ENCODE measurements around the gene MPND.

Gene MPND

GRCh38 chr19:4310247-4311121 is 32.9 kb upstream of the MPND start:
- Histone ChIP-seq H3K4me2 (no peak overlapping the region), H3K4me1 (ENCODE audit: low read depth, poor library complexity, severe bottlenecking) (no peaks in the 10 kb centered on the region), H3K4me3 (IDR thresholded peaks at IDR 0.05; ENCODE audit: insufficient read depth, low read depth, low read length) (no peak overlapping the region), H3K9ac (no peak overlapping the region), H3K36me3 (ENCODE audit: insufficient read depth) (no peaks in the 10 kb centered on the region), H3K79me2 (ENCODE audit: insufficient read depth, low read depth) (no peaks in the 10 kb centered on the region), H3K27ac (no peak overlapping the region), H4K20me1 (ENCODE audit: insufficient read depth) (no peaks in the 10 kb centered on the region), H2AFZ (ENCODE audit: low read depth) (no peak overlapping the region), H3K27me3 (ENCODE audit: insufficient read depth, low read depth) (no peaks in the 10 kb centered on the region; the same call in 1 of the 2 replicates)
- no peak for TF ChIP-seq CTCF (conservative IDR thresholded peaks at IDR 0.05; ENCODE audit: low read depth, low read length)

GRCh38 chr19:4313847-4314490 is 29.4 kb upstream of the MPND start:
- H2AFZ ChIP-seq (ENCODE audit: low read depth), result no peak overlapping the region
- H3K27me3 ChIP-seq (ENCODE audit: insufficient read depth, low read depth), result no peaks in the 10 kb centered on the region; the same call in 1 of the 2 replicates
- no peaks in the 10 kb centered on the region for H3K36me3 ChIP-seq (ENCODE audit: insufficient read depth)
- no peak overlapping the region for H3K27ac ChIP-seq
- H3K4me1 ChIP-seq (ENCODE audit: low read depth, poor library complexity, severe bottlenecking), result no peaks in the 10 kb centered on the region
- H4K20me1 ChIP-seq (ENCODE audit: insufficient read depth), result no peaks in the 10 kb centered on the region
- H3K4me3 ChIP-seq (IDR thresholded peaks at IDR 0.05; ENCODE audit: insufficient read depth, low read depth, low read length), result no peak overlapping the region
- no peak overlapping the region for H3K4me2 ChIP-seq
- no peak overlapping the region for H3K9ac ChIP-seq
- H3K79me2 ChIP-seq (ENCODE audit: insufficient read depth, low read depth), result no peaks in the 10 kb centered on the region
- TF ChIP-seq CTCF (conservative IDR thresholded peaks at IDR 0.05; ENCODE audit: low read depth, low read length), result no peak

- no peak overlapping the region for H3K9ac ChIP-seq
- H3K79me2 ChIP-seq (ENCODE audit: insufficient read depth, low read depth), result no peaks in the 10 kb centered on the region
- H3K4me2 ChIP-seq, result no peak overlapping the region
- no peak overlapping the region for H3K4me3 ChIP-seq (IDR thresholded peaks at IDR 0.05; ENCODE audit: insufficient read depth, low read depth, low read length)
- H4K20me1 ChIP-seq (ENCODE audit: insufficient read depth), result no peaks in the 10 kb centered on the region
- no peak overlapping the region for H2AFZ ChIP-seq (ENCODE audit: low read depth)
- TF ChIP-seq CTCF (conservative IDR thresholded peaks at IDR 0.05; ENCODE audit: low read depth, low read length), result no peak
- no peak overlapping the region for H3K27ac ChIP-seq
- H3K27me3 ChIP-seq (ENCODE audit: insufficient read depth, low read depth), result no peaks in the 10 kb centered on the region; the same call in 1 of the 2 replicates
- no peaks in the 10 kb centered on the region for H3K36me3 ChIP-seq (ENCODE audit: insufficient read depth)
- no peaks in the 10 kb centered on the region for H3K4me1 ChIP-seq (ENCODE audit: low read depth, poor library complexity, severe bottlenecking)
Observed at GRCh38 chr19:4316956-4317355, 26.4 kb upstream of the MPND start.

- Histone ChIP-seq H3K36me3 (ENCODE audit: insufficient read depth) (no peaks in the 10 kb centered on the region), H3K27me3 (ENCODE audit: insufficient read depth, low read depth) (no peaks in the 10 kb centered on the region; the same call in 1 of the 2 replicates), H3K27ac (no peak overlapping the region), H3K4me2 (no peak overlapping the region), H4K20me1 (ENCODE audit: insufficient read depth) (no peaks in the 10 kb centered on the region), H3K9ac (no peak overlapping the region), H3K4me3 (IDR thresholded peaks at IDR 0.05; ENCODE audit: insufficient read depth, low read depth, low read length) (no peak overlapping the region), H3K4me1 (ENCODE audit: low read depth, poor library complexity, severe bottlenecking) (no peaks in the 10 kb centered on the region), H3K79me2 (ENCODE audit: insufficient read depth, low read depth) (no peaks in the 10 kb centered on the region), H2AFZ (ENCODE audit: low read depth) (no peak overlapping the region)
- TF ChIP-seq CTCF (conservative IDR thresholded peaks at IDR 0.05; ENCODE audit: low read depth, low read length), result no peak
Observed at GRCh38 chr19:4318460-4318859, 24.9 kb upstream of the MPND start.

All from KMS-11 (cell line).